HEK293 (cell line): ENCODE measurements around the gene CCHCR1.

Experiments used
- BCL11A ChIP-seq: fragments of 450-650 bp; formaldehyde crosslinking; IDR thresholded peaks from 2 replicates; pipeline ENCODE4 v1.5.1; 2016; ENCODE audit warnings: low read depth, missing biosample characterization, missing genetic modification characterization
- BCL11B ChIP-seq: fragments of 450-650 bp; formaldehyde crosslinking; IDR thresholded peaks from 2 replicates; pipeline ENCODE4 v1.5.1; 2016; ENCODE audit warnings: low read depth, missing biosample characterization, missing genetic modification characterization
- HIC1 ChIP-seq: fragments of 450-650 bp; formaldehyde crosslinking; IDR thresholded peaks from 2 replicates; pipeline ENCODE4 v1.5.1; 2016; ENCODE audit warnings: missing biosample characterization, missing genetic modification characterization
- HOXA7 ChIP-seq: sonication (generic); formaldehyde crosslinking; IDR thresholded peaks from 2 replicates; pipeline ENCODE4 v1.8.1; 2022; ENCODE audit warnings: missing genetic modification reagents, borderline replicate concordance
- INSM2 ChIP-seq: fragments of 450-650 bp; formaldehyde crosslinking; IDR thresholded peaks from 2 replicates; pipeline ENCODE4 v1.5.1; 2016; ENCODE audit warnings: missing biosample characterization, missing genetic modification characterization
- MZF1 ChIP-seq: fragments of 450-650 bp; formaldehyde crosslinking; IDR thresholded peaks from 2 replicates; pipeline ENCODE4 v1.5.1; 2017; ENCODE audit warnings: missing biosample characterization, missing genetic modification characterization, borderline replicate concordance
- TCF7L2 ChIP-seq: IDR thresholded peaks from 2 replicates; pipeline ENCODE4 v1.6.1; 2011; ENCODE audit warnings: low read depth, mild to moderate bottlenecking, inconsistent platforms, low read length, moderate library complexity, borderline replicate concordance
- TRIM28 ChIP-seq: IDR thresholded peaks from 2 replicates; pipeline ENCODE4 v1.6.1; 2011; ENCODE audit warnings: low read length, control low read depth, borderline replicate concordance
- YY2 ChIP-seq: fragments of 450-650 bp; formaldehyde crosslinking; IDR thresholded peaks from 2 replicates; pipeline ENCODE4 v1.5.1; 2016; ENCODE audit warnings: missing biosample characterization, missing genetic modification characterization
- ZBTB21 ChIP-seq: fragments of 450-650 bp; formaldehyde crosslinking; IDR thresholded peaks from 2 replicates; pipeline ENCODE4 v1.5.1; 2017; ENCODE audit warnings: missing biosample characterization, missing genetic modification characterization
- ZNF146 ChIP-seq: fragments of 450-650 bp; formaldehyde crosslinking; IDR thresholded peaks from 2 replicates; pipeline ENCODE4 v1.5.1; 2016; ENCODE audit warnings: missing biosample characterization, missing genetic modification characterization
- ZNF18 ChIP-seq: fragments of 450-650 bp; formaldehyde crosslinking; IDR thresholded peaks from 2 replicates; pipeline ENCODE4 v1.5.1; 2016; ENCODE audit warnings: missing biosample characterization, missing genetic modification characterization
- ZNF26 ChIP-seq: fragments of 450-650 bp; formaldehyde crosslinking; IDR thresholded peaks from 2 replicates; pipeline ENCODE4 v1.5.1; 2016; ENCODE audit warnings: missing biosample characterization, missing genetic modification characterization
- ZNF324 ChIP-seq: fragments of 450-650 bp; formaldehyde crosslinking; IDR thresholded peaks from 2 replicates; pipeline ENCODE4 v1.5.1; 2016; ENCODE audit warnings: missing biosample characterization, missing genetic modification characterization
- ZNF362 ChIP-seq: fragments of 450-650 bp; formaldehyde crosslinking; IDR thresholded peaks from 2 replicates; pipeline ENCODE4 v1.5.1; 2016; ENCODE audit warnings: missing biosample characterization, missing genetic modification characterization
- ZNF366 ChIP-seq: fragments of 450-650 bp; formaldehyde crosslinking; conservative IDR thresholded peaks from 2 replicates; pipeline ENCODE4 v1.5.1; 2016; ENCODE audit warnings: missing biosample characterization, missing genetic modification characterization
- ZNF37A ChIP-seq: fragments of 450-650 bp; IDR thresholded peaks from 2 replicates; pipeline ENCODE4 v1.5.1; 2018; ENCODE audit warnings: missing biosample characterization, missing genetic modification characterization
- ZNF394 ChIP-seq: fragments of 450-650 bp; formaldehyde crosslinking; IDR thresholded peaks from 2 replicates; pipeline ENCODE4 v1.5.1; 2016; ENCODE audit warnings: missing biosample characterization, missing genetic modification characterization, mild to moderate bottlenecking, moderate library complexity, borderline replicate concordance
- ZNF398 ChIP-seq: fragments of 450-650 bp; formaldehyde crosslinking; IDR thresholded peaks from 2 replicates; pipeline ENCODE4 v1.5.1; 2017; ENCODE audit warnings: missing biosample characterization, missing genetic modification characterization
- ZNF521 ChIP-seq: fragments of 450-650 bp; formaldehyde crosslinking; IDR thresholded peaks from 2 replicates; pipeline ENCODE4 v1.5.1; 2017; ENCODE audit warnings: missing biosample characterization, mild to moderate bottlenecking, missing genetic modification characterization
- ZNF529 ChIP-seq: fragments of 450-650 bp; formaldehyde crosslinking; IDR thresholded peaks from 2 replicates; pipeline ENCODE4 v1.5.1; 2017; ENCODE audit warnings: missing genetic modification characterization, missing biosample characterization; ENCODE audit not compliant: insufficient replicate concordance
- ZNF544 ChIP-seq: fragments of 450-650 bp; formaldehyde crosslinking; IDR thresholded peaks from 2 replicates; pipeline ENCODE4 v1.5.0; 2017; ENCODE audit warnings: missing biosample characterization, missing genetic modification characterization
- ZNF560 ChIP-seq: fragments of 450-650 bp; formaldehyde crosslinking; IDR thresholded peaks from 2 replicates; pipeline ENCODE4 v1.5.1; 2017; ENCODE audit warnings: missing biosample characterization, missing genetic modification characterization, borderline replicate concordance
- ZNF571 ChIP-seq: fragments of 450-650 bp; formaldehyde crosslinking; IDR thresholded peaks from 2 replicates; pipeline ENCODE4 v1.5.0; 2017; ENCODE audit warnings: missing biosample characterization, missing genetic modification characterization
- ZNF645 ChIP-seq: fragments of 450-650 bp; formaldehyde crosslinking; IDR thresholded peaks from 2 replicates; pipeline ENCODE4; 2016; ENCODE audit warnings: missing biosample characterization, missing genetic modification characterization
- ZNF664 ChIP-seq: fragments of 450-650 bp; formaldehyde crosslinking; IDR thresholded peaks from 2 replicates; pipeline ENCODE4 v1.5.1; 2016; ENCODE audit warnings: missing biosample characterization, missing genetic modification characterization
- ZSCAN18 ChIP-seq: fragments of 450-650 bp; formaldehyde crosslinking; IDR thresholded peaks from 2 replicates; pipeline ENCODE4 v1.5.1; 2016; ENCODE audit warnings: missing biosample characterization, missing genetic modification characterization

The CCHCR1 gene

GRCh38 chr6:31158140-31158862, 699 bp upstream of the CCHCR1 start, which contains the start of gene TCF19 (continued):
- TF ChIP-seq INSM2 (tag by site-specific recombination) (peak; percentile 97), ZNF146 (0 out of 2 replicates have a peak, but pooled peaks have one; percentile 19), HOXA7 (CRISPR knock-in tag) (no peak), BCL11B (tag by site-specific recombination) (no peak), ZNF529 (tag by site-specific recombination) (no peak), TRIM28 (no peak), ZBTB21 (tag by site-specific recombination) (no peak), ZNF362 (tag by site-specific recombination) (no peak), ZNF645 (tag by site-specific recombination) (no peak), BCL11A (tag by site-specific recombination) (no peak), ZNF398 (tag by site-specific recombination) (no peak), ZNF664 (tag by site-specific recombination) (no peak), ZNF18 (tag by site-specific recombination) (no peak), ZNF571 (no peak), ZSCAN18 (tag by site-specific recombination) (no peak), ZNF521 (no peak), ZNF324 (tag by site-specific recombination) (0 out of 2 replicates have a peak, but pooled peaks have one; percentile 33), ZNF394 (tag by site-specific recombination) (peak; percentile 69), MZF1 (no peak), ZNF560 (tag by site-specific recombination) (no peak), ZNF544 (no peak), YY2 (tag by site-specific recombination) (no peak), ZNF26 (no peak), HIC1 (tag by site-specific recombination) (no peak; the same call in 1 of the 2 replicates), ZNF366 (tag by site-specific recombination) (0 out of 2 replicates have a peak, but pooled peaks have one; percentile 47), ZNF37A (no peak), TCF7L2 (no peak)
